ENCODE data around the gene GPATCH3. TPM values are rescaled to one million over a fixed set of nuclear protein-coding genes. Genes with fewer than 3 reads are reported as not detected.
"Not testable (repeated sequence)": the region's sequence is repeated elsewhere in the genome, so short reads cannot be mapped to it uniquely, and the experiment has no call there.

GPATCH3 gene
- total RNA-seq: 18.1 TPM
- long read RNA-seq, transcript GPATCH3-201 (7 exons, 2,123 nt): major isoform, 18 of 23 reads
- long read RNA-seq, partial matches to known transcripts: 2 of 23 reads
- long read RNA-seq, other reads (novel, unspliced or antisense): 3 of 23 reads

GRCh38 chr1:26900001-26900814, at the start of gene GPATCH3:
TSS of gene GPATCH3 (minus strand) at chr1:26900467. CDS start at chr1:26900442, 25 bp downstream.
- peak; percentile 94 for DNase-seq
- TF ChIP-seq CTCF (IDR thresholded peaks at IDR 0.05): no peak
- Histone ChIP-seq H3K4me1 (peaks cover 12% of the 10 kb centered on the region), H3K36me3 (peaks cover 29% of the 10 kb centered on the region), H3K9me3 (no peaks in the 10 kb centered on the region), H3K4me3 (peak within 1 kb of the TSS; percentile 99), H3K27ac (peak within 1 kb of the TSS; percentile 88), H3K27me3 (no peaks in the 10 kb centered on the region)
- intact Hi-C loops (cut with DNase I): no loop called here
- peak; percentile 94 for ATAC-seq

- Histone ChIP-seq H3K4me3 (no peak overlapping the region), H3K36me3 (peaks cover 25% of the 10 kb centered on the region), H3K9me3 (no peaks in the 10 kb centered on the region), H3K27ac (no peak overlapping the region), H3K4me1 (no peaks in the 10 kb centered on the region), H3K27me3 (no peaks in the 10 kb centered on the region)
- no peak for TF ChIP-seq CTCF (IDR thresholded peaks at IDR 0.05)
- intact Hi-C loops (cut with DNase I): no loop called here
- peak; percentile 18 for ATAC-seq
- DNase-seq: no peak
Measured at GRCh38 chr1:26949926-26950319, 49.7 kb upstream of the GPATCH3 start.

GRCh38 chr1:26949266-26949925, 49.1 kb upstream of the GPATCH3 start:
- Histone ChIP-seq H3K4me1 (no peaks in the 10 kb centered on the region), H3K9me3 (no peaks in the 10 kb centered on the region), H3K27me3 (no peaks in the 10 kb centered on the region), H3K36me3 (peaks cover 31% of the 10 kb centered on the region), H3K4me3 (no peak overlapping the region), H3K27ac (no peak overlapping the region)
- intact Hi-C loops (cut with DNase I): no loop called here
- ATAC-seq: no peak
- no peak for TF ChIP-seq CTCF (IDR thresholded peaks at IDR 0.05)
- DNase-seq: no peak

- peaks cover 38% of the 10 kb centered on the region for H3K36me3 ChIP-seq
- intact Hi-C loops (cut with DNase I); H3K27me3 ChIP-seq; H3K4me3 ChIP-seq; DNase-seq; H3K9me3 ChIP-seq; ATAC-seq; H3K4me1 ChIP-seq; H3K27ac ChIP-seq: not testable (repeated sequence)
Measured at GRCh38 chr1:26948725-26949057, 48.4 kb upstream of the GPATCH3 start.

- Histone ChIP-seq H3K4me3 (no peak overlapping the region), H3K27ac (no peak overlapping the region), H3K4me1 (no peaks in the 10 kb centered on the region), H3K9me3 (no peaks in the 10 kb centered on the region), H3K36me3 (peaks cover 62% of the 10 kb centered on the region), H3K27me3 (no peaks in the 10 kb centered on the region)
- TF ChIP-seq CTCF (IDR thresholded peaks at IDR 0.05): no peak
- DNase-seq: no peak
- intact Hi-C loops (cut with DNase I): no loop called here
- ATAC-seq: no peak
Measured at GRCh38 chr1:26946270-26946669, 46.0 kb upstream of the GPATCH3 start.

- H3K4me1 ChIP-seq: no peaks in the 10 kb centered on the region
- no peaks in the 10 kb centered on the region for H3K27me3 ChIP-seq
- ATAC-seq (no peak), DNase-seq (no peak)
- H3K36me3 ChIP-seq: peaks cover 64% of the 10 kb centered on the region
- intact Hi-C loops (cut with DNase I): no loop called here
- no peak overlapping the region for H3K27ac ChIP-seq
- H3K4me3 ChIP-seq: no peak overlapping the region
- no peak for TF ChIP-seq CTCF (IDR thresholded peaks at IDR 0.05)
- H3K9me3 ChIP-seq: no peaks in the 10 kb centered on the region
Measured at GRCh38 chr1:26945728-26946127, 45.5 kb upstream of the GPATCH3 start.

Measured in upper lobe of right lung (tissue), 1 donor.